Stimulated activated CD8-positive, alpha-beta memory T cell treated with anti-CD3 and anti-CD28 coated beads, Interleukin-15, amount 100 ng/mL, for 1 hour (primary cell): ENCODE data around the gene BMP6.
"Not testable (repeated sequence)": the region's sequence is repeated elsewhere in the genome, so short reads cannot be mapped to it uniquely, and the experiment has no call there.

ENCODE experiments used
- DNase-seq: peaks from one replicate; pipeline ENCODE4 v3.0.0-alpha.2; 2020; ENCODE audit warnings: low read depth

Gene BMP6

DNA sequence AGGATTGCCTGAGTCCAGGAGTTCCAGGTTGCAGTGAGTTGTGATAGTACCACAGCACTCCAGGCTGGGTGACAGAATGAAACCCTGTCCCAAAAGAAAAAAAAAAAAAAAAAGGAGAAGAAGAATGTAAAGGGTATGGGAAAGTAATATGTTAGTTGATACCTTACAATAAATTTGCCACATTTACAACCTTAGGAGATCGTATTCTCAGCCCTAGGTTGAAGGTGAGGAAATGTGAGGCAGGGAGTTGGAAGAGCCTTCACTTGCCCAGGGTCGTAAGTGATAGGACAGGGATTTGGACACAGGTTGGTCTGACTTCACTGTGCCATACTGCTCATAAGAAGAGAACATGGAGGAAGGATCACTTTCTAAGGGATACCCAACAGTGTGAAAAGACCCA is 68.6 kb downstream of the BMP6 start:
- DNase-seq, result no peak

DNA sequence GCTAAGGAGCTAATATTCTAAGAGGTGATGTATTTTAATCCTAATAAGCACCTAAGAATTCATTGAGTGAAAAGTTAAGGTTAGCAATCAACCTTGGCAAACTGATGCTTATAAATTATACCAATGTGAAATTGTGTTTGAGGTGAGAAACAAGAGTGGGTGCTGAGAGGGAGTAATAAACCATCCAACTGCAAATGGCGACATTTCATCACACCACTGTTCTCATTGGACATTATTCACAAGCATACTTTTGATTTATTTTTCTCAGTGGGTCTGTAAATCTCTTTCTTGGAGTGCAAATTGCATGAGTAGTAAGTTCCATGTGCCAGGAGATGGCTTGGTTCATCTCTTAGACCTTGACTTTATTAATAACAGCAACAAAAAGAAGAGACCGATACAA is 71.5 kb downstream of the BMP6 start:
- DNase-seq, result no peak

DNA sequence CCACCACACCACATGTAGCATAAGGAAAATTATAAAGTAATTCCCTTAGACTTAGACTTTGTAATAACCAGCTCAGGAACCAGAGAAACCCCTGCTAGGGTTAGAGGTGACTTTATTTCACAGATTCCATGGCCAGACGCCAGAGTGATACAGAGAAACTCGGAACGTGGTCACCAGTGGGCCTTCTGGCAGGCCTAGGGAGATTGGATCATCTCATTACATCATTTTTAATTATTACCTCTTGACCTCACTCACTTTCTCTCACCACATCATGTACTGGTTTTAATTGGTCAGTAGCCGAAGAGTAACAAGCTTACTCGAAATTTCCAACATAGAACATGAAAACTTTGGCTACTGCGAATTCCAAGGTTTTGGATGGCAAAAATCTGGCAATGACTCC is 72.9 kb downstream of the BMP6 start:
- DNase-seq, result no peak

GRCh38 chr6:7802662-7803061 is 76.8 kb downstream of the BMP6 start:
- no peak for DNase-seq

DNA sequence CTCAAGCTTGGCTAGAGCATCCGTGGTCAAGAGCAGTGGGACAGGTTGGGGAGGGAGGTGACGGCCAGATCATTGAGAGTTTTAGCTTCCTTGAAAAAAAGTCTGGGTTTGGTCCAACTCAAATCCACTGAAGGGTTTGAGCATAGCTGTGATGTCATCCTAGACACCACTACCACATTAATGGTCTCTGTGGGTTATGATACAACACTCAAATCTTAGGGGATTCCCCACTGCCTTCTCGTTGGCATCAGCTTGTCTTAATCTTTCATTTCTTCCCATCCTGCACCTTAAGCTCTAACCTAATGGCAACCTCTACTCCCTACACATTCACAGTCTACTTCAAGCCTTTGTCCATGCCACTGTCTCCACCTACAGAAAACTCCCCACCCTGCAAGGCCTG is 77.3 kb downstream of the BMP6 start:
- no peak for DNase-seq

DNA sequence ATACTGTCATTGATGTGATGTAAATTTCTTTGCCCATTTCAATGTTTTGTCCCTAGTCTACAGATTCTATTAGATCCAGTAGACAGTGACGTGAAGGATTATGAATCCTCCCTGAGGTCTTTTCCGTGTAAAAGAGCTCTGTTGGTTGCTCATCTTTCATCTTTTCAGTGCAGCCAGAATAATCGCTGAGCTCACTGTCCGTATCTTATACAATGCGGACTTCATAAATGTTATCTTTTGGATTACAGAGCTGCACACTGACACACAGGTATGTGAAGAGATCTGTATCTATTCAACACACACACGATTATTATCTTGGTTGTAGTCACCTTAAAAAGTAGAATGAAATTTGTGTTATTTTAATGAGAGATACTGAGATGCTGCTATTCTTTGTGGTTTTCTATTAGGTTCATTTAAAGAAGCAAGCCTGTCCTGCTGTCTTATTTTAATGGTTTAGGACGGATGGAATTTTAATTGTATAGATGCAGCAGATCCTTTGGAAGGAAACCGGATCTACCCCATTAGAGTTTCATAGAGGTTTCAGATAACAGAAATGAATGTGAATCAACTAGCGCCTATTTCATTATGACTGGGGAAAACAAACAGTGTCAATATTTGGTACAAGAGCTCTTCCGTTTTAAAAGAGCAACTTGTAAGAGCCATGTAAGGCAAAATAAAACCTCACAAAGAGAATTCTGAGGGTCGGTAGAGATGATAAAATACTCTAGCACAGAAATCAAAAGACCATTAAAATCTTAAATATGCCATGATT is 79.4 kb downstream of the BMP6 start:
- DNase-seq, result no peak

- DNase-seq, result no peak
These were observed 79.9 kb downstream of the BMP6 start for GRCh38 chr6:7805850-7806214.

GRCh38 chr6:7806711-7807110 is 80.8 kb downstream of the BMP6 start:
- DNase-seq, result no peak

GRCh38 chr6:7809346-7809745 is 83.4 kb downstream of the BMP6 start:
- DNase-seq, result no peak

DNA sequence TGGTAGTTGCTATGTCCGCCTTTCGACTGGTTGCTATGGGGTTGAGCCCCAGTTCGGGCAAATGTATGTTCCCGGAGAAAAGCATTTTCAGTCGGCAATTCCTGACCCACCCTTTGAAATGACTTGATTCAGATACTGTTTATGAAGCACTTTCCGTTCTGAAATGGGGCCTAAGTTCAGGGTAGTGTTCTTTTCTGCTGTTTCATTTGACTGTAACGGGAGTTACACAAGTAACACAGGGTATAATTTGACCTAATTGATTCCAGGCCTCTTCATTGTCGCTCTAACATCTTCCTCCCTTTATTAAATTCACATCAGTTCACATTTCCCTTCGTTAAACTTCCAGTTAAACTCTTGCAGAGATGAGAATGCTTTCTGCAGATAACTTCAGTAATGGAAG is 85.5 kb downstream of the BMP6 start:
- DNase-seq, result no peak

GRCh38 chr6:7812623-7813022 is 86.7 kb downstream of the BMP6 start:
- DNase-seq, result no peak

- DNase-seq, result no peak
These were observed 87.3 kb downstream of the BMP6 start for GRCh38 chr6:7813193-7813592.

- no peak for DNase-seq
These were observed 87.8 kb downstream of the BMP6 start for GRCh38 chr6:7813704-7814103.

GRCh38 chr6:7815716-7816115 is 89.8 kb downstream of the BMP6 start:
- DNase-seq, result no peak

DNA sequence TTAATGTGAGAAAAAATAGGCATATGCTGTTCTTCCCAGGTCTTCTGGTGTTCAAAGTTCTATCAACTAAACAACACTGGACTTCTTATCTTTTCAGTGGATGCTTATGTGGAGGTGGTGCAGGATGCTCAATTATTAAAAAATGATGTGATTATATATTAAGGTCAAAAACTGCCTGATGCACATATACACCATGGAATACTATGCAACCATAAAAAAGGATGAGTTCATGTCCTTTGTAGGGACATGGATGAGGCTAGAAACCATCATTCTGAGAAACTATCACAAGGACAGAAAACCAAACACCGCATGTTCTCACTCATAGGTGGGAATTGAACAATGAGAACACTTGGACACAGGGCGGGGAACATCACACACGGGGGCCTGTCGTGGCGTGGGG is 91.3 kb downstream of the BMP6 start:
- DNase-seq, result not testable (repeated sequence)

DNA sequence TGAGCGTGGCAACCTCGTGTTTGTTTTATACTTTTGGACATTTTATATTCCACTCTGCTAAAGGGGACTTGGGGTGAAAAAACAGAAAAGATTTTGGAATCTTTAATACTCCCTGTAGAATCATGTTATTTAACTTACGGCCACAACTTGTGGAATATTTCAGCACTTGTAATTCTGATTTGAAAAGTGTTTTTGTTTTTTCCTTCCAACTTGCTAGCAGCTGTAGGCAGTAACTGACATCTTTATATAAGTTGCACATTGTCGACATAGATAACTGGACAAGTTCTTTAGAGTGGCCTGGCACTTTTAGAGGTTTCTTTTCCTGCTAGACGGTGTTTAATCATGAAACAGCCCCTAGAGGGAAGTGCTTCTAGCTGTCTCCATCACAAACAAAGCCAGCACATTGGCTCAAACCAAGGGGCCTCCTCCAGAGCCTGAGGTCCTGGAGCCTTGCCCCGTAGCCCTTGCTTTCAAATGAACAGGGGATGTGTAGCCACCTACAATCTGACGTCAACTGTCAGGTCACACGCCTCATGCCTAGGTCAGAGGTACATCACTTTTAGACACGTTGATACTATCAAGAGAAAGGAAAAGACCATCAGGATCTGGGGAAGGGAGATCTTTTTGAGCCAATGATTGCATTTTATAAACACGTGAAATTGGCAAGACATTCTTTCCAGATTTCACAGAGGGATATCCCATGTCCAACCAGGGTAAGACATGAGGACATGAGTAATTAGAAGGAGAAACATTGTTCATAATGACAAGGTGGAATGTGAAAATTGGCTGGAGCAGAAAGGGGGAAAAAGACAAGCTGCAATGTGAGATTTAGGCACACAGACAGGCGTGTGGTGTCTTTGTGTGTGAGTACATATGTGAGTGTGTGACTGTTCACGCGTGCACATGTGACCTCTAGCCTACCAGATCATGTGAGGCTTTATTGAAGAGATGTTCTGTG is 92.6 kb downstream of the BMP6 start:
- DNase-seq, result no peak

- no peak for DNase-seq
These were observed 93.6 kb downstream of the BMP6 start for GRCh38 chr6:7819431-7820015.

GRCh38 chr6:7820288-7820835 is 94.5 kb downstream of the BMP6 start:
- DNase-seq, result no peak

- no peak for DNase-seq
These were observed 95.5 kb downstream of the BMP6 start for GRCh38 chr6:7821426-7821825.

GRCh38 chr6:7823552-7823951 is 97.7 kb downstream of the BMP6 start:
- DNase-seq, result no peak

DNA sequence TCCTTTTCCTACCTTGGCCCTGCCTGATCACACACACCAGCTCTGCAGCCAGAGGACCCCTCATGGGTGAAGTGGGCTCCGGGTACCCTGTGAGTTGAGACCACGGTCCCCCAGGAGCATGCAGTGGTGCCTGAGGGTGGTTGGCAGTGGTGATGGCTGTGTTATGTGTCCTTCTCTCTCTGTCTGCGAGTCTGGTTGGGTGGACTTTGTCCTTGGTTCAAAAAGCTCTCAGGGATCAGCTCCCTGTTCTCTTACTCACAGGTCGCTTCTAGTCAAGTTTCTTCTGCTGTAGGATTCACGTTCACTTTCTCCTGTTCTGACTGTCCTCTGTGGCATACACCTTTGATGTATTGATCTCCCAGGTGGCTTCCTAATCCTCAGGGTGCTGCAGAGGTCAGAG is 100.1 kb downstream of the BMP6 start:
- DNase-seq, result no peak

- no peak for DNase-seq
These were observed 101.2 kb downstream of the BMP6 start for GRCh38 chr6:7827142-7827541.

DNA sequence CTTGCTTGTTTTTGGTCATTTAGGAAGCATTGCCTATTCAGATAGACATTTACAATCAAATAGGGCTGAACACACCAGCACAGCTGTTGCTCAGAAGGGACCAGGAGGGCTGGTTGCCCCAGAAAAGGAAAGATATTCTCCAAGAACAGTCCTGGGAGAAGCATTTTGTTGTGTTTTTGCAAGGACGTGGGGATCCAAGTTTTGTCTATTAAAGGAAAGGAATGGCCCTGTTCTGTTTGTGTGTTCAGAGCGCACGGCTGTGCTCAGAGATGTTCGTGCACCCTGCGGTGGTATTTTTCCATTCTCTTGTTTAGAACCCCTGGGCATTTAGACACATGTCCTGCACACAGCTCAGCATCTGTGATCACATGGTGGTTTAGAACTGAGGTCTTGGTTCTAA is 102.2 kb downstream of the BMP6 start:
- DNase-seq, result no peak
